HEK293 (cell line): ENCODE measurements around the gene ADK.

Experiments used
- CTCF ChIA-PET: fragments of 350-600 bp; formaldehyde crosslinking; extraction: SDS; loops from one replicate; lab custom pipeline; 2021; ENCODE audit warnings: antibody characterized with exemption; lab: Yijun Ruan, JAX
- POLR2A ChIA-PET: fragments of 300-600 bp; formaldehyde crosslinking; extraction: SDS; loops from one replicate; lab custom pipeline; 2020; ENCODE audit warnings: antibody characterized with exemption, inconsistent platforms; lab: Yijun Ruan, JAX
- H3K27ac ChIP-seq: fragments of 200-500 bp; sonication (Bioruptor generic); 2 replicates; pipeline ENCODE4 v1.5.1; 2014; ENCODE audit warnings: low read depth, low read length, control low read depth, inconsistent platforms; ENCODE audit errors: extremely low read depth
- H3K36me3 ChIP-seq, 2 experiments: fragments of 200-500 bp in 1 of 2; sonication (Bioruptor generic) in 1 of 2; 1 replicate in 1 of 2; 2 replicates in 1 of 2; pipeline ENCODE4 v1.5.1; 2014 to 2017; ENCODE audit warnings: inconsistent platforms in 2 of 2, low read length in 2 of 2; ENCODE audit not compliant: control insufficient read depth in 2 of 2, insufficient read depth in 1 of 2
- H3K4me1 ChIP-seq: fragments of 200-500 bp; sonication (Bioruptor generic); 2 replicates; pipeline ENCODE4 v1.5.1; 2014; ENCODE audit warnings: mild to moderate bottlenecking, low read length, inconsistent platforms; ENCODE audit not compliant: control insufficient read depth, insufficient read depth
- H3K4me3 ChIP-seq: 2 replicates; pipeline ENCODE4 v1.5.1; 2011; ENCODE audit warnings: low read depth, mild to moderate bottlenecking, control low read depth, low read length, moderate library complexity
- H3K9me3 ChIP-seq: fragments of 200-500 bp; sonication (Bioruptor generic); 2 replicates; pipeline ENCODE4 v1.5.1; 2014; ENCODE audit warnings: low read depth, low read length, inconsistent platforms; ENCODE audit not compliant: control insufficient read depth, insufficient read depth
- ATF2 ChIP-seq: fragments of 450-650 bp; formaldehyde crosslinking; IDR thresholded peaks from 2 replicates; pipeline ENCODE4 v1.5.1; 2016; ENCODE audit warnings: missing biosample characterization, missing genetic modification characterization, low read depth
- CTCF ChIP-seq: fragments of 450-650 bp; formaldehyde crosslinking; IDR thresholded peaks from 2 replicates; pipeline ENCODE4 v1.5.1; 2016; ENCODE audit warnings: missing biosample characterization, missing genetic modification characterization
- HIC1 ChIP-seq: fragments of 450-650 bp; formaldehyde crosslinking; IDR thresholded peaks from 2 replicates; pipeline ENCODE4 v1.5.1; 2016; ENCODE audit warnings: missing biosample characterization, missing genetic modification characterization
- KLF9 ChIP-seq: fragments of 450-650 bp; formaldehyde crosslinking; IDR thresholded peaks from 2 replicates; pipeline ENCODE4 v1.5.1; 2016; ENCODE audit warnings: missing biosample characterization, missing genetic modification characterization, low read depth
- PRDM1 ChIP-seq: fragments of 450-650 bp; formaldehyde crosslinking; IDR thresholded peaks from 2 replicates; pipeline ENCODE4; 2016; ENCODE audit warnings: missing biosample characterization, missing genetic modification characterization
- RBAK ChIP-seq: fragments of 450-650 bp; formaldehyde crosslinking; IDR thresholded peaks from 2 replicates; pipeline ENCODE4 v1.5.1; 2016; ENCODE audit warnings: missing biosample characterization, missing genetic modification characterization
- SALL2 ChIP-seq: fragments of 450-650 bp; formaldehyde crosslinking; IDR thresholded peaks from 2 replicates; pipeline ENCODE4 v1.5.0; 2017; ENCODE audit warnings: missing biosample characterization, mild to moderate bottlenecking, missing genetic modification characterization, borderline replicate concordance
- ZBTB21 ChIP-seq: fragments of 450-650 bp; formaldehyde crosslinking; IDR thresholded peaks from 2 replicates; pipeline ENCODE4 v1.5.1; 2017; ENCODE audit warnings: missing biosample characterization, missing genetic modification characterization
- ZEB2 ChIP-seq: fragments of 450-650 bp; formaldehyde crosslinking; IDR thresholded peaks from 2 replicates; pipeline ENCODE4 v1.5.1; 2016; ENCODE audit warnings: missing biosample characterization, missing genetic modification characterization
- ZFHX2 ChIP-seq: fragments of 450-650 bp; formaldehyde crosslinking; conservative IDR thresholded peaks from 2 replicates; pipeline ENCODE4 v1.5.1; 2016; ENCODE audit warnings: missing biosample characterization, missing genetic modification characterization
- ZNF155 ChIP-seq: fragments of 450-650 bp; formaldehyde crosslinking; IDR thresholded peaks from 2 replicates; pipeline ENCODE4 v1.5.1; 2016; ENCODE audit warnings: missing biosample characterization, missing genetic modification characterization
- ZNF214 ChIP-seq: fragments of 450-650 bp; formaldehyde crosslinking; IDR thresholded peaks from 2 replicates; pipeline ENCODE4 v1.5.1; 2017; ENCODE audit warnings: missing biosample characterization, mild to moderate bottlenecking, missing genetic modification characterization, borderline replicate concordance
- ZNF274 ChIP-seq, 2 experiments: fragments of 200-500 bp in 1 of 2; fragments of 450-650 bp in 1 of 2; sonication (Bioruptor generic) in 1 of 2; formaldehyde crosslinking in 1 of 2; IDR thresholded peaks; 2 replicates each; pipeline versions ENCODE4 v1.5.1 to v1.6.1; 2014 to 2016; ENCODE audit warnings: borderline replicate concordance in 1 of 2, inconsistent platforms in 1 of 2, low read length in 1 of 2, missing biosample characterization in 1 of 2, missing genetic modification characterization in 1 of 2
- ZNF426 ChIP-seq: fragments of 450-650 bp; formaldehyde crosslinking; IDR thresholded peaks from 2 replicates; pipeline ENCODE4 v1.5.1; 2017; ENCODE audit warnings: missing biosample characterization, missing genetic modification characterization, mild to moderate bottlenecking, inconsistent platforms, moderate library complexity
- ZNF521 ChIP-seq: fragments of 450-650 bp; formaldehyde crosslinking; IDR thresholded peaks from 2 replicates; pipeline ENCODE4 v1.5.1; 2017; ENCODE audit warnings: missing biosample characterization, mild to moderate bottlenecking, missing genetic modification characterization
- ZNF544 ChIP-seq: fragments of 450-650 bp; formaldehyde crosslinking; IDR thresholded peaks from 2 replicates; pipeline ENCODE4 v1.5.0; 2017; ENCODE audit warnings: missing biosample characterization, missing genetic modification characterization
- ZNF645 ChIP-seq: fragments of 450-650 bp; formaldehyde crosslinking; IDR thresholded peaks from 2 replicates; pipeline ENCODE4; 2016; ENCODE audit warnings: missing biosample characterization, missing genetic modification characterization
- ZNF785 ChIP-seq: fragments of 450-650 bp; formaldehyde crosslinking; IDR thresholded peaks from 2 replicates; pipeline ENCODE4 v1.5.1; 2016; ENCODE audit warnings: missing biosample characterization, missing genetic modification characterization
- ZNF843 ChIP-seq: fragments of 450-650 bp; formaldehyde crosslinking; IDR thresholded peaks from 2 replicates; pipeline ENCODE4 v1.5.1; 2016; ENCODE audit warnings: missing biosample characterization, missing genetic modification characterization
- ZSCAN16 ChIP-seq: fragments of 450-650 bp; formaldehyde crosslinking; IDR thresholded peaks from 2 replicates; pipeline ENCODE4 v1.5.1; 2016; ENCODE audit warnings: missing biosample characterization, missing genetic modification characterization
- ZSCAN18 ChIP-seq: fragments of 450-650 bp; formaldehyde crosslinking; IDR thresholded peaks from 2 replicates; pipeline ENCODE4 v1.5.1; 2016; ENCODE audit warnings: missing biosample characterization, missing genetic modification characterization

Gene ADK

GRCh38 chr10:74602576-74602975 lies 451.6 kb downstream of the ADK start:
- no peak overlapping the region for H3K27ac ChIP-seq
- no peaks in the 10 kb centered on the region for H3K4me1 ChIP-seq
- TF ChIP-seq ZNF426 (tag by site-specific recombination) (no peak), RBAK (tag by site-specific recombination) (no peak), ZSCAN16 (tag by site-specific recombination) (no peak), ZSCAN18 (tag by site-specific recombination) (no peak), ATF2 (tag by site-specific recombination) (no peak), ZNF214 (tag by site-specific recombination) (no peak), ZNF274 (IDR thresholded peaks at IDR 0.05; ENCODE audit: low read length) (no peak), ZNF274 (tag by site-specific recombination; IDR thresholded peaks at IDR 0.05; ENCODE audit: borderline replicate concordance) (no peak)
- TF ChIP-seq, all 188 proteins: peak for 0
- no peak overlapping the region for H3K4me3 ChIP-seq
- POLR2A ChIA-PET: no interaction called here
- H3K9me3 ChIP-seq: no peaks in the 10 kb centered on the region
- no peaks in the 10 kb centered on the region; a peak in 2 of 3 replicates for H3K36me3 ChIP-seq
- CTCF ChIA-PET: no interaction called here

- H3K27ac ChIP-seq: no peak overlapping the region
- TF ChIP-seq SALL2 (tag by site-specific recombination) (no peak), ZFHX2 (tag by site-specific recombination) (no peak), CTCF (tag by site-specific recombination) (no peak), ZEB2 (no peak), ZNF785 (tag by site-specific recombination) (no peak), ZNF843 (tag by site-specific recombination) (no peak), ZBTB21 (no peak), PRDM1 (tag by site-specific recombination) (no peak), ZNF521 (tag by site-specific recombination) (no peak), ZNF544 (tag by site-specific recombination) (no peak)
- H3K9me3 ChIP-seq: no peaks in the 10 kb centered on the region
- no peaks in the 10 kb centered on the region for H3K4me1 ChIP-seq
- ChIA-PET CTCF (no interaction called here), POLR2A (no interaction called here)
- no peak overlapping the region for H3K4me3 ChIP-seq
- H3K36me3 ChIP-seq: no peaks in the 10 kb centered on the region
Observed at GRCh38 chr10:74610299-74610698, 459.3 kb downstream of the ADK start.

- no peaks in the 10 kb centered on the region for H3K36me3 ChIP-seq
- ChIA-PET CTCF (no interaction called here), POLR2A (no interaction called here)
- H3K4me3 ChIP-seq: no peak overlapping the region
- no peak overlapping the region for H3K27ac ChIP-seq
- no peak for TF ChIP-seq ZNF645
- TF ChIP-seq HIC1 (tag by site-specific recombination): no peak
- TF ChIP-seq ZNF155: no peak
- no peak for TF ChIP-seq KLF9 (tag by site-specific recombination)
- TF ChIP-seq, all 188 proteins: peak for 0
- H3K4me1 ChIP-seq: no peaks in the 10 kb centered on the region
- no peaks in the 10 kb centered on the region for H3K9me3 ChIP-seq
Observed at GRCh38 chr10:74612195-74612594, 461.2 kb downstream of the ADK start.
